ENCODE data around the gene ZSCAN5A.
"Not testable (repeated sequence)": the region's sequence is repeated elsewhere in the genome, so short reads cannot be mapped to it uniquely, and the experiment has no call there.

Gene ZSCAN5A

DNA sequence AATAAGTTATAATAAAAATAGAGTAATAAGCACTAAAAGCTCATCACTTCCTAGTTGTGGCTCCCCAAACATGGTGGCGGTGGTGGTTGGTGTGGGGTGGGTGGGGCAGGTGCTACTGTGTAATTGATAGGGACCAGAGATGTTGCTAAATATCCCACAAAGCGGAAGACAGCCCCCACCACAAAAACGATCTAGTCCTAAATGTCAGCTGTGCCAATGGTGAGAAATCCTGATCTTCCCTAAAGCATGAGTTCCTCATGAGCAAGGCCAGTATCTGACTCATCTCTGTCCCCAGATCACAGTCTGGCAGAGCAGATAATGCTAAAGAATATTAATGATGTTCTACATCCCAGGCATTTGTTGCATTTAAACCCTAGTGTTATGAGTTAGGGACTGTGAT is 44.0 kb downstream of the ZSCAN5A start:
- no peak for DNase-seq

DNA sequence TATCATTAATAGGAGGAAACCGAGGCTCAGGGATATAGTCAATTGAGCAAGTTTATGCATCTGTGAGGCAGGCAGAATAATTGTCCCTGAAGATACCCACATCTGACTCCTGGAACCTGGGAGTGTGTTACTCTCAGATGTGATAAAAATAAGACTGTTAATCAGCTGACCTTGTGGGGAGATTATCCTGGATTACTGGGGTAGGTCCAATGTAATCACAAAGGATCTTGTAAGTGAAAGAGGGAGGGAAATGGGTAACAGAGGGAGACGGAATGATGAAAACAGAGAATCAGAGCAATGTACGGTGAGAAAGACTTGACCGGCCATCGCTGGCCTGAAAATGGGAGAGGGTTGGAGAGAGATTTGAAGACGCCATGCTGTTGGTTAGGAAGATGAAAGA is 45.3 kb downstream of the ZSCAN5A start:
- no peak for DNase-seq

DNA sequence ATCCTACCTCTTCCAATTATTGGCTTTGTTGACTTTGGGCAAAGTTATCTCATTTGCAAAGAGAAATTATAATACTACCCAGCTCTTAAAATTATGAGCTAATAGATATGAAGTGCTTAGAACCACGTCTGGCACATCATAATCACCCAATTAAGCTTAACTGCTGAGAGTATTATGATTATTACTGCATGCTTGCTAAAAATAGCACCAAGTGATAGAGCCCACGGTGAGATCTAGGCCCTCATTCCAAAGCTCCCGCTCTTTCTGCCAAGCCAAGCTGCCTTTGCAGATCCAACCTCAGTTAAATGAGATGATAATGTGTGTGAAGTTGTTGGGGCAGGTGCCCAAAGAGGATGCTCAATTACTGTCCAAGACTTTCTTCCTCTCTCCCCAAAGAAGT is 48.6 kb downstream of the ZSCAN5A start:
- no peak for DNase-seq

DNA sequence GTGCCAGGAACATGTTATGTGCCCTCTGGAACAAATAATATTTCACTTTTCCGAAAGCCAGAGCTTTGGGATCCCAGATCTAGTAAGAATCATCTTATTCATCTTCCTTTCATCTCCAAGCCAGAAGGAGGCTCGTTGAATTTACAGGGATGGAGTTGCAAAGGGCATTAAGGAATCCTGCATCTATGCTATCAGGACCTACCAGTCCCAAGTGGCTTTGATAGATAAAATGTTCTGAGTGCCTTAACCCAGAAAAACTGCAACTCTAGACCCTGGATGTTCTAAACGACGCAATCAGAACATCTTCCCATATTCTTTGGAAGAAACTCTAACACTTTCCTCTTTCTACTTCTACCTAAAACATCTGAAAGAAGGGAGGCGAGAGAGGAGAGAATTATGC is 51.3 kb downstream of the ZSCAN5A start:
- no peak for DNase-seq

DNA sequence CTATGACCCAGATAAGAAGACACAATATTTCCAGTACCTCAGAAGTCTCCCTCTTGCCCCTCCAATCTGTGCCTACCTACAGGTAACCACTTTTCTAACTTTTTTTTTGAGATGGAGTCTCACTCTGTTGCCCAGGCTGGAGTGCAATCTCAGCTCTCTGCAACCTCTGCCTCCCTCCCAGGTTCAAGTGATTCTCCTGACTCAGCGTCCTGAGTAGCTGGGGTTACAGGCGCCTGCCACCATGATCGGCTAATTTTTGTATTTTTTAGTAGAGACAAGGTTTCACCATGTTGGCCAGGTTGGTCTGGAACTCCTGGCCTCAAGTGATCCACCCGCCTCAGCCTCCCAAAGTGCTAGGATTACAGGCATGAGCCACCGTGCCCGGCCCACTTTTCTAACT is 52.7 kb downstream of the ZSCAN5A start:
- not testable (repeated sequence) for DNase-seq

DNA sequence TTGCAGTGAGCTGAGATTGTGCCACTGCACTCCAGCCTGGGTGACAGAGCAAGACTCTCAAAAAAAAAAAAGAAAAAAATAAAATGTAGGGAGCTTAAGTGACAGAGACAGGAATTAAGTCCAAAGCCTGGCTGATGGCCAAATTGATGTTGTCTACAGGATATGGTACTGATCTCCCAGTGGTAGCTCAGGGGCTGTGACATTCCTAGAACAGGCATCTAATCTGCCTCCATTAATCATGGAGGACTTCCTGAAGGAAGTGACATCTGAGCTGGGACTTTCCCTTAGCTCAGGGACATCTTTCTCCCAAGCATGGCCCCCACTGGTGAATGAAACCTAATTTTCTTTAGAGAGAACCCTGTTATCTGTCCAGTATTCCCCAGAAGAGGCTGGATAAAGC is 53.5 kb downstream of the ZSCAN5A start:
- DNase-seq: no peak

DNA sequence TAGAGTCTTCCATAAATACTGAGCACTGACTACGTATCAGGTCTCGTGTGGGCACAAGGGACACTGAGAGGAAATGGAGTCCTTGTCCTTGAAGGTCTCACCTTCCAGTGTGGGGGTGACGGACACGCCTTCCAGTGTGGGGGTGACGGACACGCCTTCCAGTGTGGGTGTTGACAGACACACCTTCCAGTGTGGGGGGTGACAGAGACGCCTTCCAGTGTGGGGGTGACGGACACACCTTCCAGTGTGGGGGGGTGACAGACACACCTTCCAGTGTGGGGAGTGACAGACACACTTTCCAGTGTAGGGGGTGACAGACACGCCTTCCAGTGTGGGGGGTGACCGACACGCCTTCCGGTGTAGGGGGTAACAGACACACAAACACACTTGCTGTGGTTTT is 56.4 kb downstream of the ZSCAN5A start:
- no peak for DNase-seq

DNA sequence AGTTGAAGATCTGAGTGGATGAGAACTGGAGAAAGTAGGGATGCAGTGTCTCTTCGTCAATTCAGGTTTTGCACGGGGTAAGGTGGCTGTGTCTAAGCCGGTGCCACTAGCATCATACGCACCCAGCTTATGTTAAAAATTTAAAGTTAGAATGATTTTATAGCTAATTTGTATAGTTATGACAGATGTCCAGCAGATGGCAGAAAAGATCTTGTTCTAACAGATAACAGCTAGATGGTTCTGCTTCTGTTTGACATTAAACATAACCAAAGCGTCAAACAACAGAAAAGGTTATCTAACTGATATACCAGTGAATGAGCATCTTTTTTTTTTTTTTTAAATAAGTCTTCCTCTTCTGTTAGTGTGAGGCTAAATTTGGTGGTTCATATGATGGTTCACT is 60.9 kb downstream of the ZSCAN5A start:
- DNase-seq: no peak

DNA sequence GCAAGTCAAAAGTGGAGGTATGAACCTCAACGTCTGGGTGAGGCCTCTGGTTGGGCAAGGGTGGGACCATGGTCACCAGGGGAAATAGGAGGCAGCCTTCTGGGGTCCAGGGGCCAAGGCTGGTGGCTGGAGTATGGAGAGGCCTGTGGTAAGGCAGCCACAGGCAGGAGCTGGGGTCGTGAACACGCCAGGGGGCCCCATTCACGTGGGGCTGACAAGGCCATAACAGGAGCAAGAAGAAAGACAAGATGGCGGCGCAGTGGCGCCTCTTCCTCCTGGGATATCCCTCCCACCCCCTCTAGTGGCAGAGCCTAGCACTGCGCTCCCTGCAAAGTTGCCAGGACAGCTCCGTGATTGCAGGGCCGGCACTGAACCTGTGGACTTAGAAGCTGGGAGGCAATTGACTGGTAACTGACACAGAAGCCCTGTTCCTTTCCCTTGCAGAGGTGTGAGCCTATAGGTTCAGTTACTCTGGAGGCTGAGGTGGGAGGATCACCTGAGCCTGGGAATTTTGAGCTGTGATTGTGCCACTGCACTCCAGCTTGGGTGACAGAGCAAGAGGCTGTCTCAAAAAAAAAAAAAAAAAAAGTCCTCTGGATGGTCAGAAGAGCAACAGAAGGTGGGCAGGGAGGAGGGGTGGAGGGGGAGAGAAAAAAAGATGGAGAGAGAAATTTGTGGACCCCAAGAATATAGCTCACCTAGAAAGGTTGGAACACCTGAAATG is 61.8 kb downstream of the ZSCAN5A start:
- DNase-seq: peak; percentile 46

DNA sequence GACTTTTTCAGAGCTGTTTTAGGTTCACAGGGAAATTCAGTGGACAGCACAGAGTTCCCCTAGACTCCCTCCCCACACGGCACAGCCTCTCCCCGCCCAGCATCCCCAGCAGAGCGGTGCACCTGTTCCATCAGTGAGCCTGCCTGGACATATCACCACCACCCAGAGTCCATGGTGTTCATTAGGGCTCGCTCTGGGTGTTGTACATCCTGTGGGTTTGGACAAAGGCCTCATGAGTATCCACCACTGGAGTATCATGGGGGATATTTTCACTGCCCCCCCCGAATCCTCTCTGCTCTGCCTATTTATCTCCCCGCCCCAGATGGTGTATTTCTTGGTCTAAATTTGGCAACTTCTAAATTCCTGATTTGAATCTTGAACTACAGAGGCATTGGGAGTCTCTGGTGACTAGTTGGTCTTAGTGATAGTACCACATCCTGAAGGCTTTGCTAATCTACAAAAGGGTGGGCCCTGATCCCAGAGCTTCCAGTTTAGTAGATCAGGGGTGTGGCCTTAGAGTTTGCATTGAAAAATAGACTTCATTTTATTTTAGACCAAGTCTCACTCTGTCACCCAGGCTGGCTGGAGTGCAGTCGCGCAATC is 65.8 kb downstream of the ZSCAN5A start:
- DNase-seq: not testable (repeated sequence)

DNA sequence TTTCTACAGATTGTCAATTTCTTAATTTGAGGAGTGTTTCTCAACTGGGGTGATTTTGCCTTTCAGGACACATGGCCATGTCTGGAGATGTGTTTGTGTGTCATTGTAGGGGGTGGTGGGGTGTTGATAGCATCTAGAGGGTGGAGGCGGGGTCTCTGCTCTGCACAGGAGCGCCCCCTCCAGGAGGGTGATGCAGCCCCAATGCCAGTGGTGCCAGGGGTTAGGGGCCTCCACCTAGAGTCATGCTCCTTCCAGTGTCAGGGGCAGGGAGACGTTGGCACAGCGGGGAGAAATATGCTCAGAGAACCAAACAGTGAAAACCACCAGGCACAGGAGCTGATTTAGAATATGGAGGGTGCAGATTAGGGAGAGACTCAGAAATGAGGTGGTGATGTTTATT is 68.9 kb downstream of the ZSCAN5A start:
- DNase-seq: not testable (repeated sequence)

DNA sequence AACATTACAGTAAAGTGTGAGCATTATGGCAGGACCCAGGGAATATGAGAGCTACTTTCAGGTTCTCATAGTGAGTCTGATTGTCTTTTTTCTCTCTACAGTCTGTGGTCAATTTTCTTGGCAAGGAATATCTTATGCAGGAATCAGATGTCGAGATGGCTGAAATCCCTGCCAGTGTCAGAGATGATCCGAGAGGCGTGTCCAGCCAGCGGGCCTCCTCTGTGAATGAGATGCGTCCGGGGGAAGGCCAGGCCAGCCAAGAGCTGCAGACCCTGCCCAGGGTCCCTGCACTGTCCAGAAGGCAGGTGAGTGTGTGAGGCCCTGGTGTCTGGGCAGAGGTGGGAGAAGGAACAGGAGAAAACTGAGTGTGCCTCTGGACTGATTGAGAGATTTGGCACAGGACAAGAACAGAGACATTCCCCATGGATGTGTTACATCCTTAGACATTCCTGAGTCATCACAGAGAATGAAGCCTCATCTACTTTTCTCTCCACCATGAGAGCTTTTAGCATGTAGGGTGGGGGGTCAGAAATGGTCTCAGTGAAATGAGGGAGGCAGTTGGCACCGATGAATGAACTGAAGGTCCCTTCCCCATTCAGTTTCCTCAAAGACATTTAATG is 69.4 kb downstream of the ZSCAN5A start:
- DNase-seq: no peak

DNA sequence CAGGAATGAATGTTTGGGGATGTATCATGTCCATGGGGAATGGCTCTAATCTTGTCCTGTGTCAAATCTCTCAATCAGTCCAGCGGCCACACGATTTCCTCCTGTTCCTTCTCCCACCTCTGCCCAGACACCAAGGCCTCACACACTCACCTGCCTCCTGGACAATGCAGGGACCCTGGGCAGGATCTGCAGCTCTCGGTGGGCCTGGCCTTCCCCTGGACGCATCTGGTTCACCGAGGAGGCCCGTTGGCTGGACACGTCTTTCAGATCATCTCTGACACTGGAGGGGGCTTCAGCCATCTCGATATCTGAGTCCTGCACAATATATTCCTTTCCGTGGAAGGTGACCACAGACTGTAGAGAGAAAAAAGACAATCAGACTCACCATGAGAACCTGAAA is 91.2 kb downstream of the ZSCAN5A start:
- no peak for DNase-seq

DNA sequence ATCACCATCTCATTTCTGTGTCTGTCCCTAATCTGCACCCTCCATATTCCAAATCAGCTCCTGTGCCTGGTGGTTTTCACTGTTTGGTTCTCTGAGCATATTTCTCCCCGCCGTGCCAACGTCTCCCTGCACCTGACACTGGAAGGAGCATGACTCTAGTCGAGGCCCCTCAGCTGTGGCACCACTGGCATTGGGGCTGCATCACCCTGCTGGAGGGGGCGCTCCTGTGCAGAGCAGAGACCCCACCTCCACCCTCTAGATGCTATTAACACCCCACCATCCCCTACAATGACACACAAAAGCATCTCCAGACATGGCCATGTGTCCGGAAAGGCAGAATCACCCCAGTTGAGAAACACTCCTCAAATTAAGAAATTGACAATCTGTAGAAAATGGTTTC is 91.7 kb downstream of the ZSCAN5A start:
- DNase-seq: no peak

DNA sequence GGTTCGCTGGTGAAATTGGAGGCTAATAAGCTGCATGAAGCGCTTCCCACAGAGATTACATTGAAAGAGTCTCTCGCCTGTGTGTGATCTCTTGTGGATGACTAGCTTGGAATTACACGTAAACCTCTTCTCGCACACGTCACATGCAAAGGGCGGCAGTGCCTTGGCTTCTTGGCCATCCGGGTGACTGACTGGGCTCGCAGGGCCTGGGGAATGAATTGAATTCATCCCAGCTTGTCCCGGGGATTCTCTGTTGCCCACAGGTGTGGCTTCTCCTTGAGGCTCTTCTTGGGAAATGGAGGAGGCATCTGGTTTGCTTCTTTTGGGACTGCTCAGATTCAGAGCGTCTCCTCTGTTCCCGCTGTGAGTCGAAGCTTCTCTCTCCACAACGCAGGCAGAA is 92.8 kb downstream of the ZSCAN5A start:
- no peak for DNase-seq

DNA sequence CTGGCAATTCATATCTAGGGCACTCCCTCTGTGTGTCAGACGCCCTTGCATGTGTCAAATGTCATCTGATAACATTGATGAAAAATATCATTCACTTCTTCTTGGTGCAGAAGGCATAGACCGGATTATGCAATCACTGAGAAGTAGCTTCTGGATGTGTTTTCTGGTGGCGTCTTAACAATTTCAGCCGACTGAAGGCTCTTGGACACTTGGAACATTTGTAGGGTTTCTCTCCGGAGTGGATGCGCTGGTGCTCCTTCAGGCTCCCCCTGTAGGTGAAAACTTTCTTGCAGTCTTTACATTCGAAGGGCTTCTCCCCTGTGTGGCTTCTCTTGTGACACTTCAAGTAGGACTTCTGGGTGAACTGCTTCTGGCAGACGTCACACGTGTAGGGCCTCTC is 93.2 kb downstream of the ZSCAN5A start:
- not testable (repeated sequence) for DNase-seq

DNA sequence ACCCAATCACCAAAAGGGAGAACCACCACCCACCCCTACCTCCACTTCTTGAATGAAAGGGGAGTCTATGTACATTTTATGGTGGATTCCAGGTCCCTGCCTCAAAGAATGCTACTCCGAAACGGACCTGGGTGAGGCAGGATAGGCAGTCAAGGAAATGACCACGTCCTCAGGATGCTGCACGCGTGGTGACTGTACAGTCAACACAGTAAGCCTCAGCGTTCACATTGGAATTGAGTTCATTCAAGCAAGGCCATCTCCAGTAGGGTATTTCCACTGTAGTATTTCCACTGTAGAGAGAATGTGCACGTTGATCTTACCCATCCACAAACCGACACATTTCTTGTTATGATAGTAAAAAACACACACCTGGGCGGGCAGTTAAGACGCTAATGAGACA is 95.7 kb downstream of the ZSCAN5A start:
- no peak for DNase-seq

DNA sequence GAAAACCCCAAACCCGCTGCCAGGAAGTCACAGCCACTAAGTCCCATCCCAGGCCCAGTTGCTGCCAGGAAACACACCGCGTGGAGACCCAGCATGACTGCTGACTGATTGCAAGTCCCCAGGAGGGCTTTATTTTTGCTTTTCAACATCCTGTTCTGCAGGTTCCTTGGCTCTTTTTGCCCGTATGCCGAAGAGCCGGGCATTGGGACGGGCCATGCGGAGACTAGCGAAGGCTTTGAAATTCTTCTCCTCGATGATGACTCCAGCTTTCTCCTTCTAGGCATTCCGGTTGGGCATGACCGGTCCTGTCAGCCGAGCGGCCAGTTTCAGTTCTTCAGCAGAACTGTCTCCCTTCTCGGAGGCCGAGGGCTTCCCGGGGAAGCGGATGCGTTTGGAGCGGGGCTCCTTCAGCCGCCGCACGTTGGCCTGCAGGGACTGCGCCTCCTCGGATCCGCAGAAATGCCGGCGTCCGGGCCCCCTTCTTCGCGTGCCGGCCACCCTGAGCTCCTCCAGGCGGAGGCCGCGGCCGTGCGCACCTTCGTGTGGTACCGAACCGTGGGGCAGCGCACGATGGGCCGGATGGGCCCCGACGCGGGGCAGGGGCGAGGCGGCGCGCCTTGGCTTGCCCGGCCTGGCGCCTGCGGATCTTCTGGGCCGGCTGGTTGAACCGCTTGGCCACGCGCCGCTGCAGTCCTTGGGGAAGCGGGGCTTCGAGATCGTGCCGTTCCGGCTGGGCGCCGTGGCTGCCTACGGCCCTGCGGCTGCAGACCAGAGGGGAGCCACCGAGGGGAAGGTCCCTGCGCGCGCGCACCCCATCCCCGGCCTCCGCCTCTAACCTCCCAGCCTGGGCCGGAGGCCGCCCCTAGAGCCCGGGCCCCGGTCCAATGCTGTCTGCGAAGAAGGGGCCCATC is 97.3 kb downstream of the ZSCAN5A start:
- DNase-seq: no peak

DNA sequence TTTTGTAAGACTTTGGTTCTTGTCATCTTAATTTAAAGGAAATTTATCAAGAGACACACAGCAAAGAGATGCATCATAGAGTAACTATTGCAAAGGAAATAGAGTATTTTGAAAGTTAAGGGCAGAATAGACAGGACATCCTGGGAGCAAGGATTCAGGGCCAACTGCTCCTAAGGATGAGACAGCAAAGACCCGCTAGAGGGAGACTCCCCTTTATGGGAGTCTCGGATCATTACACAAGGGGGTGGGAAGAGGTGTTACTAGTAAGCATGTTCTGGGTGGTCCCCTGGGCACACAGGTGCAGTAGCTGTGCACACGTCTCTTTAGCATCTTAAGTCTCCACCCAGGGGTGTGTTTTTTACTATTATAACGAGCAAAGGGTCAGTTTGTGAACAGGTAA is 102.9 kb downstream of the ZSCAN5A start:
- no peak for DNase-seq

DNA sequence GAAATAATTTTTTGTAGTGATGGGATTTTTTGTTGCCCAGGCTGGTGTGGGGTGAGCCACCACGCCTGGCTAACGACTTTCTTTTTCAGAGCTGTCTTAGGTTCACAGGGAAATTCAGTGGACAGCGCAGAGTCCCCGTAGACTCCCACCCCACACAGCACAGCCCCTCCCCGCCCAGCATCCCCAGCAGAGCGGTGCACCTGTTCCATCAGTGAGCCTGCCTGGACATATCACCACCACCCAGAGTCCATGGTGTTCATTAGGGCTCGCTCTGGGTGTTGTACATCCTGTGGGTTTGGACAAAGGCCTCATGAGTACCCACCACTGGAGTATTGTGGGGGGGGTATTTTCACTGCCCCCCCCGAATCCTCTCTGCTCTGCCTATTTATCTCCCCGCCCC is 104.6 kb downstream of the ZSCAN5A start:
- not testable (repeated sequence) for DNase-seq

DNA sequence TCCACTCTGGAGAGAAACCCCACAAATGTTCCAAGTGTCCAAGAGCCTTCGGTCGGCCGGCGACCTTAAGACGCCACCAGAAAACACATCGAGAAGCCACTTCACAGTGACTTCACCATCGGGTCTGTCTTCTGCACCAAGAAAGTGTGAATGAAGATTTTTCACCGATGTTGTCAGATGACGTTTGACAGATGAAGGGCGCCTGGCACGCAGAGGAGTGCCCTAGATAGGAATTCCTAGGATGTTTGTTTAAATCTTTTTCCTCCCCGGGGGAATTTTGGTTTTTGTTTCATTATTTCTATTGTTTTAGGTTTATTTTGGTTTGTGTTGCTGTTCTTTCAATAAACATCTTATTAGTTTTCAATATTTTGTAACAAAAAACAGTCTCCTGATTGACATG is 105.5 kb downstream of the ZSCAN5A start:
- no peak for DNase-seq

DNA sequence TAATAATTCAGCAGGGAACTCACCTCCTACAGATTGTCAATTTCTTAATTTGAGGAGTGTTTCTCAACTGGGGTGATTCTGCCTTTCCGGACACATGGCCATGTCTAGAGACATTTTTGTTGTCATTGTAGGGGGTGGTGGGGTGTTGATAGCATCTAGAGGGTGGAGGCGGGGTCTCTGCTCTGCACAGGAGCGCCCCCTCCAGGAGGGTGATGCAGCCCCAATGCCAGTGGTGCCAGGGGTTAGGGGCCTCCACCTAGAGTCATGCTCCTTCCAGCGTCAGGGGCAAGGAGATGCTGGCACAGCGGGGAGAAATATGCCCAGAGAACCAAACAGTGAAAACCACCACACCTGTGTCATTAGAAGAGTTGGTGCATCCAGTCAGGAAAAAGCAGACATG is 107.1 kb downstream of the ZSCAN5A start:
- DNase-seq: not testable (repeated sequence)

DNA sequence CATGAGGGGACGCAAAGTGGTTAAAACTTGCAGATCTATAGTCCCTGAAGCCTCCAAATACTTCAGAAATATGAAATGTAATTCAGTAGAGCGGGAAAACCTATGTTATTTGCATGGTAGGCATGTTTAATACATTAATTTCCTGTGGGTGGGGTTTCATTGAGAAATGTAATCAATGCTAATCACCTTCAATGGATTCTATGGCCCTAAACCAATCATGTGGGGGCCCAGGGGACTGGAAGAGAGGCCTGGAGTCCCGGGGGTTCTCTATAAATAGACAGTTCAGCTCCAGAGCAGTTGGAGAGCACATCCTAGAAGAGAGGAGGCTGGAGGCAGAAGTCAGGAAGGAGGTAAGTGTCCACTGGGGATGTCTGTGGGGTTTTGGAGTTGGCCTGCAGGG is 112.7 kb downstream of the ZSCAN5A start, which contains the start of gene ZSCAN5C:
Gene ZSCAN5C (plus strand): TSS at position 301 of the 400 bp plus-strand sequence. CDS start 3,641 bp downstream, outside the sequence.
- DNase-seq: no peak

All from effector CD4-positive, alpha-beta T cell (primary cell).